HPDE6-E6E7 (cell line): ENCODE data around the gene IFFO2.
"Not testable (repeated sequence)": the region's sequence is repeated elsewhere in the genome, so short reads cannot be mapped to it uniquely, and the experiment has no call there.

Source experiments
- DNase-seq: peaks from one replicate; pipeline ENCODE4 v3.0.0; 2011; ENCODE audit warnings: missing footprints; ENCODE audit errors: extremely low spot score

The IFFO2 gene

GRCh38 chr1:18895317-18895716, 61.2 kb downstream of the IFFO2 start:
- no peak for DNase-seq

GRCh38 chr1:18893120-18893519, 63.4 kb downstream of the IFFO2 start:
- DNase-seq, result no peak

GRCh38 chr1:18891858-18892257, 64.6 kb downstream of the IFFO2 start:
- not testable (repeated sequence) for DNase-seq

GRCh38 chr1:18891426-18891780, 65.1 kb downstream of the IFFO2 start:
- DNase-seq, result no peak

GRCh38 chr1:18890706-18891425, 65.6 kb downstream of the IFFO2 start:
- DNase-seq, result no peak

GRCh38 chr1:18886003-18886335, 70.5 kb downstream of the IFFO2 start:
- peak; percentile 87 for DNase-seq

- no peak for DNase-seq
Measured at GRCh38 chr1:18885311-18886002, 71.0 kb downstream of the IFFO2 start.

GRCh38 chr1:18884727-18885126, 71.7 kb downstream of the IFFO2 start:
- DNase-seq, result no peak

- DNase-seq, result no peak
Measured at GRCh38 chr1:18884419-18884717, 72.1 kb downstream of the IFFO2 start.

GRCh38 chr1:18883636-18884418, 72.6 kb downstream of the IFFO2 start:
- peak; percentile 70 for DNase-seq

GRCh38 chr1:18883079-18883478, 73.4 kb downstream of the IFFO2 start:
- DNase-seq, result no peak

GRCh38 chr1:18882486-18882885, 74.0 kb downstream of the IFFO2 start:
- no peak for DNase-seq

GRCh38 chr1:18881642-18882431, 74.6 kb downstream of the IFFO2 start:
- DNase-seq, result peak; percentile 57

GRCh38 chr1:18881164-18881563, 75.3 kb downstream of the IFFO2 start:
- DNase-seq, result no peak

GRCh38 chr1:18880585-18880984, 75.9 kb downstream of the IFFO2 start:
- no peak for DNase-seq

GRCh38 chr1:18879791-18880309, 76.6 kb downstream of the IFFO2 start:
- DNase-seq, result no peak

GRCh38 chr1:18879215-18879790, 77.2 kb downstream of the IFFO2 start:
- DNase-seq, result no peak

- DNase-seq, result no peak
Measured at GRCh38 chr1:18878538-18879214, 77.8 kb downstream of the IFFO2 start.

GRCh38 chr1:18877282-18877681, 79.2 kb downstream of the IFFO2 start:
- no peak for DNase-seq

GRCh38 chr1:18876210-18876609, 80.3 kb downstream of the IFFO2 start:
- DNase-seq, result no peak

- no peak for DNase-seq
Measured at GRCh38 chr1:18875796-18876128, 80.7 kb downstream of the IFFO2 start.
